IPS-18a (cell line): ENCODE measurements around the gene PSMA8.
"Not testable (repeated sequence)": the region's sequence is repeated elsewhere in the genome, so short reads cannot be mapped to it uniquely, and the experiment has no call there.

ENCODE experiments used
- H3K27ac ChIP-seq: one replicate; pipeline ENCODE4 v1.5.1; 2013; ENCODE audit warnings: low read length
- H3K27me3 ChIP-seq: one replicate; pipeline ENCODE4 v1.6.1; 2013; ENCODE audit warnings: mild to moderate bottlenecking, low read length; ENCODE audit not compliant: control insufficient read depth, insufficient read depth
- H3K36me3 ChIP-seq: one replicate; pipeline ENCODE4 v1.6.1; 2013; ENCODE audit warnings: low read depth, low read length; ENCODE audit not compliant: control insufficient read depth
- H3K4me1 ChIP-seq: one replicate; pipeline ENCODE4 v1.6.1; 2013; ENCODE audit warnings: low read depth, low read length; ENCODE audit not compliant: control insufficient read depth
- H3K4me3 ChIP-seq: one replicate; pipeline ENCODE4 v1.5.1; 2013; ENCODE audit warnings: low read length
- H3K9ac ChIP-seq: one replicate; pipeline ENCODE4 v1.6.1; 2013; ENCODE audit warnings: mild to moderate bottlenecking, low read length, moderate library complexity
- H3K9me3 ChIP-seq: one replicate; pipeline ENCODE4 v1.6.1; 2013; ENCODE audit warnings: low read depth, low read length; ENCODE audit not compliant: control insufficient read depth

The PSMA8 gene

DNA sequence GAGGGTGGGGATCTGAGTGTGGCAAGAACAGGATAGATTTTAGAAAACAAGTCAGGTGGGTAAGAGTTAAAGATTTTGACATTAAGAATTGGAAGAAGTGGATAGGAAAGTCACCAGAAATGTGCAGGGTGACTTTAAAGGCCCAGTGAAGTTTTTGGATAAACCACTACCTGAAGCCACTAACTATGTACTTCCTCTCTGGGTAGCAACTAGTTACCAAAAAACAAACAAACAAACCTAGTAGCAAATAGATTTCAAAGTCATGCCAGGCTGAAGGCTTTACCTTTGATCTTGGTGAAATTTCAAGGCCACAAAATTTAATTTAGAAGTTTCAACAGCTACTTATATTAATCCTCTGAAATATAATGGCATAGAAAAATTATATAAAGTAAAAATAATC lies 42.5 kb downstream of the PSMA8 start:
- no peaks in the 10 kb centered on the region for H3K9me3 ChIP-seq
- H3K9ac ChIP-seq: no peak overlapping the region
- H3K27me3 ChIP-seq: no peaks in the 10 kb centered on the region
- no peak overlapping the region for H3K4me3 ChIP-seq
- H3K4me1 ChIP-seq: no peaks in the 10 kb centered on the region
- no peaks in the 10 kb centered on the region for H3K36me3 ChIP-seq
- no peak overlapping the region for H3K27ac ChIP-seq

DNA sequence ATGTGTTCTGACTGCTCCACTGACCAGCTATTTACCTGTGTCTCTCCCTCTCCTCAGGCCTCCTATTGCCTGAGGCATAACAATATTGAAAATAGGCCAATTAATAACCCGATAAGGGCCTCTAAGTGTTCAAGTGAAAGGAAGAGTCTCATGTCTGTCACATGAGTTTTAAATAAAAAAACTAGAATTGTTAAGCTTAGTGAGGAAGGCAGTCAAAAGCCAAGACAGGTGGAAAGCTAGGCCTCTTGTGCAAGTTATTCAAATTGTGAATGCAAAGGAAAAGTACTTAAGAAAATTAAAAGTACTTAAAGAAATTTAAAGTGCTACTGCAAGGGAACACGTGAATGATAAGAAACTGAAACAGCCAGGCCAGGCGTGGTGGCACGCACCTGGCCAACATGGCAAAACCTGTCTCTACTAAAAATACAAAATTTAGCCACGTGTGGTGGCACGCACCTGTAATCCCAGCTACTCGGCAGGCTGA lies 47.7 kb downstream of the PSMA8 start:
- no peak overlapping the region for H3K27ac ChIP-seq

DNA sequence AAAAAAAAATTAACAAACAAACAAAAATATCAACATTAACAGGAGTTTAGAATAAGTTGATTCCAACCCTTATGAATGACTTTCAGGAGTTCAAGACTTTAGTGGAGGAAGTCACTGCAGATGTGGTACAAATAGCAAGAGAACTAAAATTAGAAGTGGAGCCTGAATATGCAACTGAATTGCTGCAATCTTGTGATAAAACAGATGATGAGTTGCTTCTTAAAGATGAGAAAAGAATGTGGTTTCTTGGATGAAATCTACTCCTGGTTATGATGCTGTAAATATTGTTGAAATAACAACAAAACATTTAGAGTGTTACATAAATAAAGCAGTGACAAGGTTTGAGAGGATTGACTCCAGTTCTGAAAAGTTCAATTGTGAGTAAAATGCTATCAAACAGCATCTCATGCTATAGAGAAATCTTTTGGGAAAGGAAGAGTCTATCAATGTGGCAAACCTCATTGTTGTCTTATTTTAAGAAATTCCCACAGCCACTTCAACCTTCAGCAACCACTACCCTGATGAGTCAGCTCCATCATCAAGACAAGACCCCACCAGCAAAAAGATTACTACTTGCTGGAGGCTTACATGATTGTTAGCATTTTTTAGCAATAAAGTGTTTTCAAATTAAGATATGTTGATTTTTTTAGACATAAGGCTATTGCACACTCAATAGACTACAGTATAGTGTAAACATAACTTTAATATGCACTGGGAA lies 49.9 kb downstream of the PSMA8 start:
- Histone ChIP-seq H3K36me3 (no peaks in the 10 kb centered on the region), H3K27me3 (no peaks in the 10 kb centered on the region), H3K9me3 (no peaks in the 10 kb centered on the region), H3K27ac (no peak overlapping the region), H3K4me3 (no peak overlapping the region), H3K4me1 (no peaks in the 10 kb centered on the region), H3K9ac (no peak overlapping the region)

More for the DNA sequence above, 47.7 kb downstream of the PSMA8 start:
- Histone ChIP-seq H3K9me3 (no peaks in the 10 kb centered on the region), H3K4me3 (no peak overlapping the region), H3K9ac (no peak overlapping the region), H3K27me3 (no peaks in the 10 kb centered on the region), H3K4me1 (no peaks in the 10 kb centered on the region), H3K36me3 (no peaks in the 10 kb centered on the region)

DNA sequence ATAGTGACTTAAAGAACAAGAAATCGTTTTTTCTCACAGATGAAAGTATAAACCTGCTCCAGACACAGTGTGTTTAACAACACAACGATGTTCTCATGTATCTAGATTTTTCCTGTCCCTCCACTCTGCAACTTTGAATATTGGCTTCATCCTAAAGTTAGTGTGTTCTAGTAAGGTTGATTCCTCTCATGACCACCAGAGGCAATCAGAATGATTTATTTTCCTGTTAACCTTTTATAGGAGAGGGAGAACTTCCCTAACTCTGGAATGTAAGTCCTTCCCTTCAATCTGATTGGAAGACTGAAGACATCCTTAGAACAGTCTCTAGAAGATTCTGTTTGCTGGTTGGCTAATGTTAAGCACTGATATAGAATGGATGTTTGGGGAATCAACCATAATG lies 51.6 kb downstream of the PSMA8 start:
- Histone ChIP-seq H3K9ac (no peak overlapping the region), H3K36me3 (no peaks in the 10 kb centered on the region), H3K27ac (no peak overlapping the region), H3K9me3 (no peaks in the 10 kb centered on the region), H3K27me3 (no peaks in the 10 kb centered on the region), H3K4me3 (no peak overlapping the region), H3K4me1 (no peaks in the 10 kb centered on the region)

DNA sequence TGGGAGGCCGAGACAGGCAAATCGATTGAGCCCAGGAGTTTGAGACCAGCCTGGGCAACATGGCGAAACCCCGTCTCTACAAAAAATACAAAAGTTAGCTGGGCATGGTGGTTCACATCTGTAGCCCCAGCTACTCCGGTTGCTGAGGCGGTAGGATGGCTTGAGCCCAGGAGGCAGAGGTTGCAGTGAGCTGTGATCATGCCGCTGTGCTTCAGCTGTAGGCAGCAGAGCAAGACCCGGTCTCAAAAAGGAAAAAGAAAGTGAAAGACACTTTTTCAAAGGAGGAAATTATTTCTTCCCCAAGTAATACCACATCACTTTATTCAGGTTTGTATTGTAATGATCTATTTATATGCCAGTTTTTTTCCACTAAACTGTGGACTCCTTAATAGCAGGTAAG lies 56.8 kb downstream of the PSMA8 start:
- Histone ChIP-seq H3K4me3 (no peak overlapping the region), H3K9me3 (no peaks in the 10 kb centered on the region), H3K36me3 (no peaks in the 10 kb centered on the region), H3K27ac (no peak overlapping the region), H3K9ac (no peak overlapping the region), H3K4me1 (no peaks in the 10 kb centered on the region), H3K27me3 (no peaks in the 10 kb centered on the region)

DNA sequence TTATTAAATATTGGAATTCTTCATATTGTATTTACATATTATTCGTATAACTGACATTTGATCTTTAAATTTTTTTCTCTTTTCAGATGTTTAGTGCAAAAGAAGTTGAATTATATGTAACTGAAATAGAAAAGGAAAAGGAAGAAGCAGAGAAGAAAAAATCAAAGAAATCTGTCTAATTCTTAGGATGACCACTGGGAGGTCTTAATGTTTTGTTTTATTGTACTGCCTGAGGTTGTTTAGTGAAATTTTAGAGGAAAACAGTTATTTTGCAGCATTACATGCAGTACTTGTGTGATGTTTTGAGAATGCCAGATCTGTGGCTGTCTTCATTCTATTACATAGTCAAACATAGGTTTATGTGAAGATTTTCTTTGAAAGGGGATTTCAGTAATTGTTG lies 58.6 kb downstream of the PSMA8 start:
- Histone ChIP-seq H3K4me1 (no peaks in the 10 kb centered on the region), H3K9me3 (no peaks in the 10 kb centered on the region), H3K36me3 (no peaks in the 10 kb centered on the region), H3K9ac (no peak overlapping the region), H3K4me3 (no peak overlapping the region), H3K27ac (no peak overlapping the region), H3K27me3 (no peaks in the 10 kb centered on the region)

DNA sequence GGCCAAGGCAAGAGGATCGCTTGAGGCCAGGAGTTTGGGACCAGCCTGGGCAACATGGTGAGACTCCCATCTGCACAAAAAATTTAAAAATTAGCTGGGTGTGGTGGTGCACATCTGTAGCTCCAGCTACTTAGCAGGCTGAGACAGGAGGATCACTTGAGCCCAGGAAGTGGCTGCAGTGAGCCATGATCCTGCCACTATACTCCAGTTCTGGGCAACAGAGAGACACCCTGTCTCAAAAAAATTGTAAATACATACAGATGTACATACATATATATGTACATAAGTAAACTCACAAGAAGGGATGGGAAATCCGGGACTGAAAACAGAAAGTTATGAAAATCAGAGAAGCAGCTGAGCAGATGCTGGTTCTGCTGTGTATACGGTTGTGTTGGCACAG lies 62.9 kb downstream of the PSMA8 start:
- H3K9ac ChIP-seq: no peak overlapping the region
- no peaks in the 10 kb centered on the region for H3K4me1 ChIP-seq
- no peak overlapping the region for H3K27ac ChIP-seq
- no peaks in the 10 kb centered on the region for H3K9me3 ChIP-seq
- H3K27me3 ChIP-seq: no peaks in the 10 kb centered on the region
- no peak overlapping the region for H3K4me3 ChIP-seq
- no peaks in the 10 kb centered on the region for H3K36me3 ChIP-seq

DNA sequence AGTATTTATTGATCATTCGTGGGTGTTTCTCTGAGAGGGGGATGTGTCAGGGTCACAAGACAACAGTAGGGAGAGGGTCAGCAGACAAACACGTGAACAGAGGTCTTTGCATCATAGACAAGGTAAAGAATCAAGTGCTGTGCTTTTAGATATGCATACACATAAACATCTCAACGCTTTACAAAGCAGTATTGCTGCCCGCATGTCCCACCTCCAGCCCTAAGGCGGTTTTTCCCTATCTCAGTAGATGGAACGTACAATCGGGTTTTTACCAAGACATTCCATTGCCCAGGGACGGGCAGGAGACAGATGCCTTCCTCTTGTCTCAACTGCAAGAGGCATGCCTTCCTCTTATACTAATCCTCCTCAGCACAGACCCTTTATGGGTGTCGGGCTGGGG lies 68.3 kb downstream of the PSMA8 start:
- H3K4me3 ChIP-seq, H3K27ac ChIP-seq, H3K9me3 ChIP-seq, H3K9ac ChIP-seq, H3K27me3 ChIP-seq, H3K36me3 ChIP-seq, H3K4me1 ChIP-seq: not testable (repeated sequence)

DNA sequence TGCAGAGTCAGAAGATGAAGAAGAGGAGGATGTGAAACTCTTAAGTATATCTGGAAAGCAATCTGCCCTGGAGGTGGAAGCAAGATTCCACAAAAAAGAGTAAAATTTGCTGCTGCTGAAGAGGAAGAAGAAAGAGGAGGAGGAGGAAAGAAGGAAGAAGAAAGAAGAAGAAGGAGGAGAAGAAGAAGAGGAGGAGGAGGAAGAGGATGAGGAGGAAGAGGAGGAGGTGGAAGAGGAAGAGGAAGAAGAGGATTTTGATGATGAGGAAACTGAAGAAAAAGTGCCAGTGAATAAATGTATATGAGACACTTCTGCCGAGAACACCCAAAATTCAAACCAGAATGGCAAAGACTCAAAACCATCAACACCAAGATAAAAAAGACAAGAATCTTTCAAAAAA lies 71.6 kb downstream of the PSMA8 start:
- no peaks in the 10 kb centered on the region for H3K36me3 ChIP-seq

DNA sequence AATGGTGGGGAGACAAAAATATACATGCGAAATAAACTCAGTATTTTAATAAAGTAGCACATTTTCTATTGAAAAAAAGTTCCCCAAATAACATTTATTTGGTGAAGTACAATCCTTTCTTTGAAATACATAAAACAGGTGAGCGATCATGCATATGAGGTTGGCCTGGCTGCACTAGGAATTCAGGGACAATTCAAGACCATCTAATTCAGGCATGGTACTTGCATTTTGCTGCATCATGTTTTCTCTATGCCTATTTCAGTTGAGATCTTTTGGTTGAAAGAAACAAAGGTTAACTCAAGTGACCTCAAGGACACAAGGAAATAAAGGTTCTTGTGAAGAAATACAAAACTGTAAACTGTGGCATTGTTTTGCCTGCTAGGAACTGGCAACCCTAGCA lies 72.8 kb downstream of the PSMA8 start:
- Histone ChIP-seq H3K27ac (no peak overlapping the region), H3K9me3 (no peaks in the 10 kb centered on the region), H3K9ac (no peak overlapping the region), H3K27me3 (no peaks in the 10 kb centered on the region), H3K4me1 (no peaks in the 10 kb centered on the region), H3K36me3 (no peaks in the 10 kb centered on the region), H3K4me3 (no peak overlapping the region)

More for the DNA sequence above, 71.6 kb downstream of the PSMA8 start:
- Histone ChIP-seq H3K4me1 (no peaks in the 10 kb centered on the region), H3K27ac (no peak overlapping the region), H3K4me3 (no peak overlapping the region), H3K9me3 (no peaks in the 10 kb centered on the region), H3K9ac (no peak overlapping the region), H3K27me3 (no peaks in the 10 kb centered on the region)

DNA sequence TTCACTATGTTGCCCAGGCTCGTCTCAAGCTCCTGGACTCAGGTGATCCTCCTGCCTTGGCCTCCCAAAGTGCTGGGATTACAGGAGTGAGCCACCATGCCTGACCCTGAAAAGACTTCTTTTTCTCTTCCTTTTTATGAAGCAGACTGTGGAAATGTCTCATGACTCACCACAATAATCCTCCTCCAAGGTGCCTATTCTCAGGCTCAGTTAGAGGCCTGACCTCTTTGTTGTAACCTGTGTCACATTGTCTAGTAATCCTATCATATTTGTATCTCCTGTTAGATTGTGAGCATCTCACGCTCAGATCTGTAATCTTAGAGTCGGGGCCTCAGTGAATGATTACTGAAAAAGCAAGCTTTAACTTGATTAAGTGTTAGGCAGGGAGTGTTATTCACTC lies 74.3 kb downstream of the PSMA8 start:
- Histone ChIP-seq H3K27ac (no peak overlapping the region), H3K4me1 (no peaks in the 10 kb centered on the region), H3K9ac (no peak overlapping the region), H3K4me3 (no peak overlapping the region), H3K36me3 (no peaks in the 10 kb centered on the region), H3K9me3 (no peaks in the 10 kb centered on the region), H3K27me3 (no peaks in the 10 kb centered on the region)

DNA sequence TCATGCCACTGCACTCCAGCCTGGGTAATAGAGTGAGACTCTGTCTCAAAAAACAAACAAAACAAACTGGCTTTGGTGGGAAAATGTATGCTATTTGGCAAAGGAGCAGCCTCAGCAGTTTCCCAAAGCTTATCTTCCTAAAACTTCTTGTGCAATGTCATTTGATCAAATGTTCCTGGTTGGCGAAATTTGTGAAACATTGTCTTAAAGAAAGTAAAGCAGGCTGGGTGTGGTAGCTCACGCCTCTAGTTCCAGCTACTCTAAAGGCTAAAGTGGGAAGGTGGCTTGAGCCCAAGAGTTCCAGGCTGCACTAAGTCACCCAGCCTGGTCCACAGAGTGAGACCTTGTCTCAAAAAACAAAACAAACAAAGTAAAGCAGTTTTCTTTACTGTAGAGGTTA lies 75.3 kb downstream of the PSMA8 start:
- Histone ChIP-seq H3K27ac (no peak overlapping the region), H3K9ac (no peak overlapping the region), H3K4me3 (no peak overlapping the region), H3K9me3 (no peaks in the 10 kb centered on the region), H3K4me1 (no peaks in the 10 kb centered on the region), H3K27me3 (no peaks in the 10 kb centered on the region), H3K36me3 (no peaks in the 10 kb centered on the region)
